Erythroblast (primary cell): Measurements from ENCODE around the gene KAT2B.

Experiments
- GATA1 ChIP-seq: IDR thresholded peaks from 2 replicates; pipeline ENCODE4 v1.6.1; 2011; ENCODE audit warnings: low read depth, mild to moderate bottlenecking, control low read depth, low read length, moderate library complexity
- POLR2A ChIP-seq: IDR thresholded peaks from 2 replicates; pipeline ENCODE4 v1.6.1; 2011; ENCODE audit warnings: mild to moderate bottlenecking, low read length

- no peak for TF ChIP-seq POLR2A
- TF ChIP-seq GATA1 = no peak
These were observed 100.6 kb downstream of the KAT2B start for GRCh38 chr3:20140881-20141280.
